ENCODE measurements around the gene SLC1A2. TPM values are rescaled to one million over a fixed set of nuclear protein-coding genes. Genes with fewer than 3 reads are reported as not detected.

The SLC1A2 gene
- total RNA-seq = 0.10 TPM in 1 of 2 replicates, not detected in the other

DNA sequence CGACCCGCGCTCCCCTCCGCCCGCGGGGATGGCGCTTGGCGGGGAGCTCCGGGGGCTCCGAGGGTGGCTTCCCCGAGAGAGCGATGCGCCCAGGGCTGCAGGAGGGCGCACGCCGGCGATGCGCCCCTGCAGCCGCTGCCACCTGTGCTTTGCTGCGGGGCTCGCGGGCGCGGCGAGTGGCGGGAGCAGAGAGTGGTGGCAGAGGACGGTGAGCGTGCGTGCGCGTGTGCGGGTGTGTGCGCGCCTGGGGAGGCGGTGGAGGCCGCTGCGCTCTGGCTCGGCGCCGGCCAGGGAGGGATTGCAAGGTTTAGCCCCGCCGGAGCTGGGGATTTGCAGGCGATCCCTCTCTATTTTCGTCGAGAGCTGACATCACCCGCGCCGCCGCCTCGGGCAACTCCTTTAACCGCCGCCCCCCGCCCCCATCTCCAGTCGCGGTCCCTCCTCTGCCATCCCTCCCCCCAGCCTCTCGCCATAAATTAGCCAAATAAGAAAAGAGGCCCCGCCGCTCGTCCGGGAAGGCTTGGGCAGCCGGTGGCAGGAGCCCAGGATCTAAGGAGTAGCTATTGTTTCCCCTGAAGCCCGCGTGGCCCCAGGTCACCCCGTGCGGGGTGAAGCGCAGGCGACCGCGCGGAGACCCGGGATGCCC is at the start of gene SLC1A2:
TSS of gene SLC1A2 (minus strand) at position 375 of the 646 bp plus-strand sequence. CDS start 592 bp downstream, outside the sequence.
- no peak for DNase-seq (ENCODE audit: low read depth)

DNA sequence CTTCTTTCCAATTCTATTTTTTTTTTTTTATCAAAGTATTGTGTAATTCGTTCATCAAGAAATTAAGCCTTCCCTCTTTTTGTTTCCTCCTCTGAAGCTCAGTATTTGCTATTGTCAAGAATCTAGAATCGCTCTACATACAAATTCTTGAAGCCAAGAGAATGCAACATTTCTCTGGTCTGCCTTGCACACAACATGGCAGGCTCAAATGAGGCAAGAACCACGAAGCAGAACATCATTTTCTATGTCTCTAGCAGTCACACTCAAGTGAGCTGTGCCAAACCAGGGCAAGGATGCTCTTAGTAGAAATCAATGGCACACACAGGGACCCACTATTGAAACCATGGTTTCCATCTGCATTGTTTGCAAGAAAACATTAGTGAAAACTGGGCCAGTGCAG is 46.7 kb upstream of the SLC1A2 start:
- no peak for DNase-seq (ENCODE audit: low read depth)

DNA sequence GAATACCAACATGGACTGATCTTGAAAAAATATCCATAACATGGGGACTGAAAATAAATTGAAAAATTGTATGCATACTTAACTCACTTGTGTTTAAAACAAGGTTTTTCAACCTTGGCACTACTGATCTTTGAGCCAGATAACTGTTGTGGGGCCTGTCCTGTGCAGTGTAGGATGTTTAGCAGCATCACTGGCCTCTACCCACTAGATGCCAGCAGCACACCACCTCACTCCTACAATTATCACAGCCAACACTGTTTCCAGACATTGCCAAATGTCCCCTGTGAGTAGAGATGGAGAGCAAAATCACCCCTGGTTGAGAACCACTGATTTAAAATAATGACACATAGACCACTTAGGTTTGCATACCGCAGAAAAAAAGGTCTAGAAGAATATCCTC is 45.0 kb upstream of the SLC1A2 start:
- DNase-seq (ENCODE audit: low read depth) = no peak

DNA sequence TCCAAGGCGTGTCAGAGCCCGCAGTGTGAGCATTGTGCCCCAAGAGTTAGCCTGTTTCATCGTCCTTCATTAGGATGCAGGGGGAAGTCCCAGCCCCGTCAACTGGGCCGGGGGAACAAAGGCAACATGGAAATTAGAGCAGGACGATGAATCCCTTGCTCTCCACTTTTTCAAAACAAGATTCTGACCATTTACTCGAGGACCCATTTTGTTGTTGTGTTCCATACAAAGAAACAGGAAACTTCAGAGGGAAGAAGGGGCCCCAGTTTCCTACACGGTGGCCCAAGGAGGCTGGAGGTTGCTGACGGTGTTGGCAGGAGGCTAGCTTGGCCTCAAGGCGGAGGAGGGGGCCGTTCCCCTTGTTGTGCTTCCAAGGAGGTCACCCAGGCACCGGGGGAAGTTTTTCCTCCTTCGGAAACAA is 44.0 kb upstream of the SLC1A2 start:
- DNase-seq (ENCODE audit: low read depth) = no peak

DNA sequence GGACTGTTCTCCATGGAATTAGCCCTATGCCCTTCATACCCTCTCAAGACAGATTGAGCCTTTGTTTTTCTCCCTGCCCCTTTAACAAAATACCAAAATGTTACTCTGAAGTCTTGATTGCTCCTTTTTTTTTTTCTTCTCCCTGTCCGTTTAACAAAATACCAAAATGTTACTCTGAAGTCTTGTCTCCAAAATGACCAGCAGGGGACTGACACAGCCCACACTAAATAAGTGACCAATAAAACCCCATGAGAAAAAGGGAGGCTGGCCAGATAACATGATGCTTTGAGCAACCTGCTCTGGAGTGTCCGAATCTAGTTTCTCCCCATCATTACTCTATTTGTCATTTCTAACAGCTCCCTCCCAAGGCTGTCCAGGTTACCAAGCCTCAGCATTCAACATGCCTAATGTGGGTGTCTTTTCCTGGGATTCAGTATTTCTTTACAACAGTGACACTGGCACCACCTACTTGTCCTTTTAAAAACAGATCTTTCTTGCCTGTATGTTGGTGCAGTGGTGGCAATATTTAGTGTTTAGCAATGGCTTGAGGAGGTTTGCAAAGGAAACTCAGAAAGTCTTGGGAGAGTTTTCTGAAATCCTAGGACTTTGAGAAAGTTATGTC is 42.7 kb upstream of the SLC1A2 start:
- no peak for DNase-seq (ENCODE audit: low read depth)

DNA sequence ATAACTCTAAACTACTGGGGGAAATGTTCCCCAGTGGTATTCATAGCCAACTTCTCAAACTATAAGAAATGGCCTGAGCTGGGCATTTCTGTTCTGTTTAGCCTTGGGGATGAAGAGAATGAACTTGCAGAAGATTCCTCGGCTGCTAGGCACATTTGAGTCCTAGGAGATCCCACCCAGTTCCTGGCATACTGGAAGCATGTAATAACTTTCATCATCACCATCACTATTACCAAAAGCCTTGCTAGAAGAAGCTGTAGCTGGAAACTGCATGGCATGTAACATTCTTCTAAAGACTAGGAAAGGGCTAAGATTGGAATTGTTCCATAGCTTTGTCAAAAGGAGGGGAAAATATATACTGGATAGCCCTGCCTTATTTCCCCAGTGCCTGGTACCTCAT is 40.1 kb upstream of the SLC1A2 start:
- DNase-seq (ENCODE audit: low read depth) = no peak

DNA sequence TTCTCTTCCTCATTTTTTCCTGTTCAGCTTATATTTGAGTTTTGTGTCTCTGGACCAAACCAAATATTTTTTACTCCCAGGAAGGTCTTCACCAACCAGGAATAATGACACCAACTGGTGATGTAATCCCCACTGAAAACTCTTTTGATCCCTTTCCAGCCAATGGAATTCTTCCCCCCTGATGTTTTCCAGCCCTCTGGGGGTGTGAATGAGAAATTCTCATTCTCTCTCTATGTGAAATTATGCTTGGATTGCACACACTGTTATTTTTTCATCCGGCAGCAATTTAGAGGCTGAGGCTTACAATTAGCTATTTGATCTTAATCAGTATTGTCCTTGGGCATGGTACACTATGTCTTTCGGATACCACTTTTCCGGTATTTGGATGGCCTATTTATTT is 39.5 kb upstream of the SLC1A2 start:
- DNase-seq (ENCODE audit: low read depth) = no peak

DNA sequence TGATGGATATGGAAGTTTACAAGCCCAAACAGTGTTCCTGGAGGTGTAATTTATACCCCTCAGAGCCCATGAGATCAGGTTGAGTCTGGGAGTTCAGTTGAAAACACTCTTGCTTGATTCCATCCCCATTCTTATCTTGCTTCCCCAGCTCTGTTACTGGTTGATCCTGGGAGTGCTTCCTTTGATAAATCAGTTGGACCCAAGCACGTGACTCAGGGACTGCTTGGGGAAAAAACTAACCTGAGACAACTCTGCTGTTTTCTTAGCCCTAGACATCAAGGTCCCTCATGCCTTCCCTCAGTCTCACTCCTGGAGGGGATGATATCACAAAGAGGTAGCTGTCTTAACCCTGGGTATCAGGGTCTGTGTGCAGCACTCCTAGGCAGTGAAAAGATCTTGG is 35.0 kb upstream of the SLC1A2 start:
- no peak for DNase-seq (ENCODE audit: low read depth)

DNA sequence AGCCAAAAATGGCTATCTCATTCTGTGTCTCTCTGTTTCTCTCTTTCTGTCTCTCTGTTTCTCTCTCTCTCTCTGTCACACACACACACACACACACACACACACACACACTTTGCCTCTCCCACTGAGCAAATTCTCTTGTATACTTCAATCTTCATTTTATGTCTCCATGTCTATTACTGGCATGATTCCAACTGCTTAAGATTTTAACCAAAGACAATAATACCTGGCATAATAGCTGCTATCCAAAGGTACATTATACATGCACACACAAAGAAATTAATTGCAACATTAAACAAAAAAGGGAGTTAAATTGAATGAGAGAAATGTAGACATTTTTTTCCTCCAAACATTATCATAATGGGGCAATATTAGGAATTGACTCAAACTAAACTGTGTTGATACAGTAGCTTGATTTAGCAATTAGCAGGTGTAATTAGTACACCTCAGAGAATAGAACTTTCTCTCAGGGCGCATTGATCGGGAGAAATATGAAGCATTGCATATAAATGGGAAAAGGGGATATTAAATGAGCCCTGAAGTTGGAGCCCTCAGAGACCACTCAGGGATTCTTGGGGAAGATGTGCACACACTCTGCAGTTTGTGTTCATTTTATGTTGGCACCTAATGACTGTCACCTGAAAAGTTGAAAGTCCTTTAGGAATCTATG is 17.4 kb upstream of the SLC1A2 start:
- DNase-seq (ENCODE audit: low read depth) = no peak

DNA sequence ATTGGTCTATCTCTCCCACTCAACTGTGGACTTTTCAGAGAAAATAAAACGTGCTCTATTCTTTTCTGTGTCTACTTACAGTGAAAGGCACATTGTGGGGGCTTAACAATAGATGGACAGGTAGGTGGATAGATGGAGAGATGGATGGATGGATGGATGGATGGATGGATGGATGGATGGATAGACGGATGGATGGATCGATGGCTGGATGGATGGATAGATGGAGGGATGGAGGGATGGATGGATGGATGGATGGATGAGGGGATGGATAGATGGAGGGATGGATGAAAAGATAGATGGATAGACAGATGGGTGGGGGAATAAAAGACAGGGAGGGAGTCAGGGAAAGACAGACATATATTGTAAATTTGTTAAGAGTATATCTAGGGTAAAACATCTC is 14.2 kb upstream of the SLC1A2 start:
- DNase-seq (ENCODE audit: low read depth) = no peak

DNA sequence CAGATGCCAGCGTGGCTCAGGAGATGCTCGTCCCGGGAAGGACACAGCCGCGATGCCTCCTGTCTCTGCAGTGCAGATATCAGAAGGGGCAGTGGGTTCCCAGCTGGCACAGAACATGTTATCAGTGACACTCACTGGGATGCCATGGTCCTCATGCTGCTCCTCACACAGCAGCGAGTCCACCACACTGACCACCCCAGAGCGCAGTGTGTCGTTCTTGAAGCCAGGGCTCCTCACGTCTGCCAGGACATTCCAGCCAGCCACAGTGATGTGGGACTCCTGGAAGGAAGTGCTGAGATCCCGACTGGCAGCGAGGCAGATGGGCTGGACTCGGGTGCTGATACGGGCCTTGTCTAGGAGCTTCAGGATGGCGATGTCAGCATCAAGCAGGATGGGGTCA is 13.1 kb upstream of the SLC1A2 start:
- DNase-seq (ENCODE audit: low read depth) = no peak

DNA sequence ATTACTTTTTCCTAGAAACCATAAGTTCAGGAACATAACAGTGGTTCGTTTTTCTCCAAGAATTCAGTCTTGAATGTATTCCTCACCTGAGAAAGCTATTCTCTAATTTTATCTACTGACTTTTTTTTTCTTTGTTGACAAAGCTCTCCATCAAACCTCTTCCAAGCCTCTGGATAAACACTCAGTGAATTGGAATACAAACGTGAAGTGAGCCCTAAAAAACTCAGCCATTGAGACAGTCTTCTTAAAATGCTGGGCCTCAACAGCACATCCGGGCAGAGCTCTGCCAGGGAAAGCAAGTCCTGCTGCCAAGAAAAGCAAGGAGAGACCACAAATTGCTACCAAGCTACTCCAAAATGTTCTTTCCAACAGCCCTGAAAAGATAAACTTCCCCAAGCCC is 7.7 kb upstream of the SLC1A2 start:
- DNase-seq (ENCODE audit: low read depth) = peak; percentile 9

DNA sequence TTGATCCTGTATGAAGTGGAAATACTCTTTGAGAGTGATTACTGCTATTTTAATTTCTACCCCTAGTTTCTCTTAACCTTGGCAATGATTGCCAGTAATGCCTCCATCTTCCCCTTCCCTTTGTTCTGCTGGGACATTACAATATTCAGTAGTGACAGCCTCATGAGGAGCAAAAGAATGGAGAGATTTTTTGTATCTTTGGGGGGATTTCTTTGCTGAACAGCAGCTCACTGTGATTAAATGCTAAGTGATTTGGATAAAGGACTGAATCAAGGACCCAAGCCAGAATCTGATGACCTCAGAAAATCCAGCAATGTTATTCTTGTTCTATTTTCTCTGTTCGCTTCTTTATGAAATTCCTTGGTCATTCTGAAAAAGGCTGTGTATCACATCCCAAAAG is 7.0 kb upstream of the SLC1A2 start:
- no peak for DNase-seq (ENCODE audit: low read depth)

DNA sequence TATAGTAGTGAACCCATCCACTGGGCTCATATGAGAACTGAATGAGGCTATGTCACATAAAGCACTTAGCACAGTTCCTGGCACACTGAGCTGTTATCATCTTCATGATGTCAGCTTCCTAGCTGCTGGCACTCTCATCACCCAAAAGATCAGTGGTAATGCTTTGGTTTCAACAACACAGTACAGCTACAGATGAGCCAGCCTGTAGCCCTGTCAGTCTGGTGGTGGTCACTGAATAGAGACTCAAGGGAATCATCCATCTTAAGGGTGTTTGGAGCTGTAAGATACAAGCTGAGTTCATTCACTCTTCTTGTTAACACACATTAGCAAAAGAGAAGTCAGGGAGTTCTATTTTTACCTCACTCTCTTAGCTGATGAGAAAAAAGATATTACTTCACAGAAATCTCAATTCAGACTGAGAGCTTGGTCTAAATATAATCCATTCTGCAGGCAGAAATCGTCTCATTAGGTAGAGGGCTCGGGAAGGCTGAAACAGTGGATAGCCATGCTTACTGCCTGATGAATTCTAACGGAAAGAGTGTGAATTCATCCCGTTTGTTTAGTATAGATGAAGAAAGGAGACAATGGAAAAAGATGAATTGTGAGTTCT is 6.3 kb upstream of the SLC1A2 start:
- DNase-seq (ENCODE audit: low read depth) = no peak

DNA sequence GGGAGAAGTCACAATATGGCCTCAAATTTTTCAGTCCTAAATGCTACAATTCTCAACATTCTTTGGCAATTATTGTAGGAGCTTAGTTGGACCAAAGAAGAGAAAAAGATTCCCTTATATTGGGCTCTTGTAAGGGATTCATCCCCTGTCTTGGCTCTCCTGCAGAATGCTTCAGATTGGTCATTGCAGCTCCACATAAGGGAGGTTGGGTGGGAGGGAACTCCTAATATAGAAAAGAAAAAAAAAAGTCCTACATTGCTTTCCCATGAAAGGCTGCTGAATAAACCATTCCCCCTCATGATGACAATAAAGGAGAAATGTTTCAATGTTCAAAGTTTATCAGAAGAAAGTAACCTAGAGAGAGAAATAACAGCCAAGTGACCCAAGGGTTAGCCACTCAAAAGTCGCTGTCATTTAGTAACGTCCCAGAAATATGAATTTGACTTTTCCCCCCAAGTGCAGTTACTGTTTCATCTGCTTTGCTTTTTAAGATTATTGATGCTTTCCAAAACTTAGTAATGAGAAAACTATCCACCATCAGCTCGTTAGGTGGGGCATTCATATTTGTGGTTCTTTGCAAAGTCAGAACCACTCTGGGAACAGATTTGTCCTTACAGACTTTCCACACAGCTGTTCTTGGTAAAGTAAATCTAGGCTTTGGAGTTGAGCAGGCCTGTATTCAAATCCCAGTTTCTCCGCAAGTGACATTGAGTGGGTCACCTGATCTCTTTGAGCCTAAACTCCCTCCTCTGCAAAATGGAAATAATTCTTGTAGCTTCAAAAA is 5.0 kb upstream of the SLC1A2 start:
- no peak for DNase-seq (ENCODE audit: low read depth)

DNA sequence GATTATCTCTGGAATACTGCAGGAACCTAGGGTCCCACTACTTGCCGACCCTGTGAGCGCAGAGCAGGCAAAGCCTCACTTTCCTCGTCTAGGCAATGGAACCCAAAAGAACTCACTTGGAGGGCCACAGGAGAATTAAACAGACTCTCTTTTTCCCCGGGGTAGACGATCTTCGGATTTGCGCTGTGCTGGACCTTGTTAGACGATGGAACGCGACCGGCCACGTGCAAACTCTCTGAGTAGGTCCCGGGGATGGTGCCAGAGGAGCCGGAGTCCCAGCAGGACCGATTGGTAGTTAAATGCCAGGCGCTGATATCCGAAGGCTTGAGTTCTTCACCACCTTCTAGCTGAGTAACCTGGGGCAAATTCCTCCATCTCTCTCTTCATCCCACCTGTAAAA is 1.0 kb upstream of the SLC1A2 start:
- DNase-seq (ENCODE audit: low read depth) = no peak

DNA sequence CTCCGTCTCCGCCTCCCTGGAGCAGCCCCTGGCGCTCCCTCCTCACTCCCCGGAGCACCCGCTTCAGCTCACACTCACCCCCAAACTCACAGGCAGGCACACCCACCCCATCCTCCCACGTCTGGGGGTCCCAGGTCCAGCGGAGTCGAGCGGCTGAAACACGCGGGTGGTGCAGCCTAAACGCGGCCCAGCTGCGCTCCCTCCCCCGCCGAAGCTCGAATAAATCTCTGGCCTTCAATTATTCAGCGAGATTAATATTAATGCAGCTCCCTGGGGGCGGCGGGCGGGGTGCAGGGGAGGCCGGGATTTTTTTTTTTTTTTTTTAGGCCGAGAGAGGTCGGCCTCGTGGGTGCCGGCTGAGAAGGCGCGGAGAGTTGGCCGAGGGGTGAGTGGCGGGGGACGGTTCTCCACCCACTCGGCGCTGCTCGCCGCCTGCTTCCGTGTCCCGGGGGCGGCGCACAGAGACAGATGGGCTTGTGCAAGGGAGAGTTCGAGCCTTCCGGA is 524 bp upstream of the SLC1A2 start:
- DNase-seq (ENCODE audit: low read depth) = no peak

DNA sequence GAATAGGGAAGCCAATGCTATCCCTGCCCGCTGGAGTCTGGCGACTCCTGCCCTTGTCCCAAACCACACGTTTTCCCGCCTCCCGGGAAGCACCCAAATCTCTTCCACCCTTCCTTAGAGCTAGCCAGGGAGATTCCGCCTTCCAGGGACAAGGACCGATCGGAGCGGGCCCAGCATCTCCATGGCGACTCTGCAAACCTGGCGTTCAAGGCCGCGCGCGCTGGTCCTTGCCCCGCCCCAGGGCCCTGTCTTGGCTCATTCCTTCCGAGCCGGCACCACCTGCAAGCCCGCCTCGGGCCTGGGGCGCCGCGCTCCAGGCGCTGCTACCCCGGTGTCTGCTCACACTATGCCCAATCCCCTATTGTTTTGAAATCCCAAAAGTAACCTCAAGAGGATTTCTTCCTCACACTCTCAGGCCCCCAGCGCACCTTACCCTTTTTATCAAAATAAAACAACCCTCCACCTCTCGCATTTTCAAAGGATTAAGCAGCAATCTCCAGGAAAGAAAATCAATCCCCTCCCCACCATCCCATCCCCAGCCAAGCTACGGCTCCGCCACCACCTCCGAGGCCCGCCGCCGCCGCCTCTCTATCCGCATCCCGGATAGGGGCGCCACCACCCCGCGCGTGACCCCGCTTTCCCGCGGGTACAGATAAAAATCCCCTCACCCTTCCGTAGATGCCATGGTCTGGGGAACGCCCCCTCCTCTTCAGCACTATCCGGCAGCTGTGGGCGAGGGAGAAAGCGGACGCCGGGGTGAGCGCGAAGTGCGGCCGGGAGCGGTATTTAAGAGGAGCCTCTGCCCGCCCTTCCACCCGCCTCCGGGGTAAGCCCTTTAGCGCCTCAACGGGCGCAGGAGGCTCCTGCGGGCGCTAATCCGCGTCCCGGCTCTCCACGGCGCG is 825 bp downstream of the SLC1A2 start:
- DNase-seq (ENCODE audit: low read depth) = no peak

DNA sequence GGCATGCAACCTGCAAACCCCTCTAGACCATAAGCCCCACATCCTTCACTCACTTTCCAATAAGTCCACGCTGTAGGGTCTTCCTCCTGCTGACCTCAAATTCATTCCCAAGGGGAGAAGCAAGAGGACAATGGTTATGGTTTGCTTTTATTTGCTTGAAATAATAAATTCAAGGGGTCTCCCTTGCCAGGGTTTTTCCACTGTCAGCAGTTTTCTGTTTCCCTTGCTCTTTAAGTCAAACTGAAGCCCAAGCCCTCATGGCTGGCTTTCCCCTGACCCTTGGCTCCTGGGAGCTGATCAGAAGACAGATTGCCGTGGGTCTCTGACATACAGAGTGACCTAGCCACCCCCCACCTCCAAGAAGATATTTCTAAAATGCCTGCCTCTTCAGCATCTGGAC is 3.9 kb downstream of the SLC1A2 start:
- DNase-seq (ENCODE audit: low read depth) = no peak

DNA sequence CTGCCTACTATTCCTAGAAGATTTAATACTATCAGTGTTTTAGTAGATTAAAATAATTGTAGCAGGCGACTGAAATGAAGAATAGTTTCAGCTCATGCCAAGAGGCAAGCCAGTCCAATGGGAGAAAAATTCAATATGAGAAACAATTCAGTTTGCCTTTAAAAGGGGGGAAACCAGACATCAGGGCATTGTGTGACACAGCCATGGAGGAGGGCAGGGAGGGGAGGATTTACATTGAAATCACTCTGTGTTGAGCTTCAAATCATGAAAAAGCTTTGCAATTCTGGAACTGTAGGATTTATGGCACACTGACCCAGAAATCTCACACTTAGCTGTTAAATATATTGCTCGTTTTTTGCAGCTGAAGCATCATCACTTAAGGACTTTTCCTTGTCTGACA is 4.6 kb downstream of the SLC1A2 start:
- DNase-seq (ENCODE audit: low read depth) = no peak

DNA sequence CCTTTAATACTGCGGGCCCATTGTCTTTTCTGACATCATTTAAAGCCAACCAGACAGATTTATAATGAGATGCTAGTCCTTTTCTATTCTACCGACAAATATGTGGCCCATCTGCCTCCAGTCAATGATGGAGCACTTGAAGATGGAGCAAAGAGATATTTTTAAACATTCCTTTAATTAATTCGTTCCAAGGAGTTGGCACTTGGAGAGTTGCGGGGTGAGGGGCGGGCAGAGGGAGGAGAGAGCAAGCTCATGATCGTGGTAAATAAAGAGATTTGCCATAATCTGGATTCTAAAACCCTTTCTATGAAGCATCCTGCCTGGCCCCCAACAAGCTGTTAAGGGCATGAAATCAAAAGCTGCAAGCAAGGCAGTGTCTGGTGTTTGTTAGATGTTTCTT is 5.0 kb downstream of the SLC1A2 start:
- no peak for DNase-seq (ENCODE audit: low read depth)
